Measurements from ENCODE around the gene INKA2. TPM values are rescaled to one million over a fixed set of nuclear protein-coding genes. Genes with fewer than 3 reads are reported as not detected.

INKA2 gene
- polyA plus RNA-seq, 1 of the 3 experiments (the other 2 are of a cell fraction), result 1.1 TPM

DNA sequence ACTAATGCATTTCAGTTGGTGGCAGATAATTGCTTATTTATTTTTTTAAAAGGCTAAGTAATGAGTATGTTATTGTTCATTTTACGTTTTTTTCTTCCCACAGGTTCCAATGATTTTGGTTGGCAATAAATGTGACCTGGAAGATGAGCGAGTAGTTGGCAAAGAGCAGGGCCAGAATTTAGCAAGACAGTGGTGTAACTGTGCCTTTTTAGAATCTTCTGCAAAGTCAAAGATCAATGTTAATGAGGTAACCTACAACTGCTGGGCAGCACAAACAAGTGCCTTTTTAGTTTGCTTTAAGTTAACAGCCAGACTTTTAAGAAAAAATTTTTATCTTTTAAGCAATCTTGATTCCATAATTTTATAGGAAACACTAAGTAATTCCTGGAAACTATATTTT lies 35.0 kb downstream of the INKA2 start:
- DNase-seq, result no peak
- Histone ChIP-seq H3F3A (replicated peaks; ENCODE audit: insufficient read depth) (peaks cover 8% of the 10 kb centered on the region), H3K36me3 (replicated peaks in 1 of 2; ENCODE audit: control insufficient read depth in 1 of 2, insufficient read depth in 2 of 2, low read length in 1 of 2) (peaks cover 58 to 62% of the 10 kb centered on the region in 2 experiments), H3K9ac (no peak overlapping the region), H3K4me2 (no peak overlapping the region), H3K27ac (ENCODE audit: low read depth in 2 of 2, low read length in 1 of 2) (no peak overlapping the region), H3K9me3 (no peaks in the 10 kb centered on the region), H3K4me3 (ENCODE audit: low read depth in 2 of 2, low read length in 1 of 2) (no peak overlapping the region), H4K20me1 (ENCODE audit: insufficient read depth) (no peaks in the 10 kb centered on the region), H2AFZ (ENCODE audit: low read depth) (no peak overlapping the region), H3K9me2 (no peaks in the 10 kb centered on the region; the same call in 1 of the 2 replicates), H3K4me1 (ENCODE audit: control insufficient read depth in 1 of 2, insufficient read depth in 2 of 2, low read depth in 1 of 2, low read length in 1 of 2) (no peaks in the 10 kb centered on the region; a peak in 2 of 4 replicates), H3K27me3 (ENCODE audit: insufficient read depth) (no peaks in the 10 kb centered on the region), H3K79me2 (ENCODE audit: insufficient read depth) (no peaks in the 10 kb centered on the region)
- POLR2A ChIA-PET, result no interaction called here
- TF ChIP-seq, protein P1, sequence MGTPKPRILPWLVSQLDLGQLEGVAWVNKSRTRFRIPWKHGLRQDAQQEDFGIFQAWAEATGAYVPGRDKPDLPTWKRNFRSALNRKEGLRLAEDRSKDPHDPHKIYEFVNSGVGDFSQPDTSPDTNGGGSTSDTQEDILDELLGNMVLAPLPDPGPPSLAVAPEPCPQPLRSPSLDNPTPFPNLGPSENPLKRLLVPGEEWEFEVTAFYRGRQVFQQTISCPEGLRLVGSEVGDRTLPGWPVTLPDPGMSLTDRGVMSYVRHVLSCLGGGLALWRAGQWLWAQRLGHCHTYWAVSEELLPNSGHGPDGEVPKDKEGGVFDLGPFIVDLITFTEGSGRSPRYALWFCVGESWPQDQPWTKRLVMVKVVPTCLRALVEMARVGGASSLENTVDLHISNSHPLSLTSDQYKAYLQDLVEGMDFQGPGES (IDR thresholded peaks at IDR 0.05; ENCODE audit: low read depth, low read length), result no peak
- TF ChIP-seq NFIC (IDR thresholded peaks at IDR 0.05; ENCODE audit: borderline replicate concordance) (no peak), NRF1 (IDR thresholded peaks at IDR 0.05; ENCODE audit: low read depth, low read length) (no peak), ZBTB33 (IDR thresholded peaks at IDR 0.05; ENCODE audit: borderline replicate concordance, low read depth) (no peak), ELF1 (IDR thresholded peaks at IDR 0.05) (no peak), TEAD4 (IDR thresholded peaks at IDR 0.05; ENCODE audit: borderline replicate concordance, insufficient read depth) (no peak), REST (IDR thresholded peaks at IDR 0.05; ENCODE audit: low read depth, low read length) (no peak), TCF12 (IDR thresholded peaks at IDR 0.05) (no peak), RFX5 (IDR thresholded peaks at IDR 0.05; ENCODE audit: low read length) (no peak), PBX3 (IDR thresholded peaks at IDR 0.05) (no peak), FOXM1 (IDR thresholded peaks at IDR 0.05; ENCODE audit: low read depth) (no peak), USF1 (IDR thresholded peaks at IDR 0.05; ENCODE audit: borderline replicate concordance, low read depth) (no peak), RAD21 (IDR thresholded peaks at IDR 0.05; ENCODE audit: low read length) (no peak), RCOR1 (IDR thresholded peaks at IDR 0.05; ENCODE audit: low read length) (no peak), RXRA (IDR thresholded peaks at IDR 0.05; ENCODE audit: borderline replicate concordance, low read depth) (no peak), POLR2AphosphoS5 (IDR thresholded peaks at IDR 0.05; ENCODE audit: low read depth, low read length) (no peak), EP300 (IDR thresholded peaks at IDR 0.05; ENCODE audit: borderline replicate concordance in 1 of 2, low read depth in 1 of 2, low read length in 1 of 2) (no peak), TAF1 (IDR thresholded peaks at IDR 0.05; ENCODE audit: borderline replicate concordance, low read depth, low read length) (no peak)
- TF ChIP-seq, protein P2, sequence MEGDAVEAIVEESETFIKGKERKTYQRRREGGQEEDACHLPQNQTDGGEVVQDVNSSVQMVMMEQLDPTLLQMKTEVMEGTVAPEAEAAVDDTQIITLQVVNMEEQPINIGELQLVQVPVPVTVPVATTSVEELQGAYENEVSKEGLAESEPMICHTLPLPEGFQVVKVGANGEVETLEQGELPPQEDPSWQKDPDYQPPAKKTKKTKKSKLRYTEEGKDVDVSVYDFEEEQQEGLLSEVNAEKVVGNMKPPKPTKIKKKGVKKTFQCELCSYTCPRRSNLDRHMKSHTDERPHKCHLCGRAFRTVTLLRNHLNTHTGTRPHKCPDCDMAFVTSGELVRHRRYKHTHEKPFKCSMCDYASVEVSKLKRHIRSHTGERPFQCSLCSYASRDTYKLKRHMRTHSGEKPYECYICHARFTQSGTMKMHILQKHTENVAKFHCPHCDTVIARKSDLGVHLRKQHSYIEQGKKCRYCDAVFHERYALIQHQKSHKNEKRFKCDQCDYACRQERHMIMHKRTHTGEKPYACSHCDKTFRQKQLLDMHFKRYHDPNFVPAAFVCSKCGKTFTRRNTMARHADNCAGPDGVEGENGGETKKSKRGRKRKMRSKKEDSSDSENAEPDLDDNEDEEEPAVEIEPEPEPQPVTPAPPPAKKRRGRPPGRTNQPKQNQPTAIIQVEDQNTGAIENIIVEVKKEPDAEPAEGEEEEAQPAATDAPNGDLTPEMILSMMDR (IDR thresholded peaks at IDR 0.05), result no peak
- CTCF ChIA-PET, result interaction anchor here (1.1 to 2.8 kb wide), 2 partner anchors 10 to 196 kb away, joined by 3 to 24 read pairs; no protein-coding TSS in a partner anchor
- WGBS (ENCODE audit: low lambda C conversion rate), result 97% methylated on average over 2 of the region's 2 CpGs
